Keratinocyte (primary cell): ENCODE data around the gene PYM1. TPM values are rescaled to one million over a fixed set of nuclear protein-coding genes. Genes with fewer than 3 reads are reported as not detected.

Experiments
- DNase-seq: peaks from one replicate; pipeline ENCODE4 v3.0.0-alpha.2; 2011; ENCODE audit warnings: low read depth, missing footprints, low spot score
- FAIRE-seq: peaks from 2 replicates; lab custom pipeline; 2011; peaks lifted over from hg19 to GRCh38; lab: Jason Lieb, UNC
- H2AFZ ChIP-seq: 2 replicates; pipeline ENCODE4 v1.6.0; 2012; ENCODE audit warnings: low read length, control low read depth, inconsistent platforms; ENCODE audit not compliant: control insufficient read depth
- H3K27ac ChIP-seq: 2 replicates; pipeline ENCODE4 v1.5.1; 2011; ENCODE audit warnings: low read length; ENCODE audit not compliant: control insufficient read depth, insufficient read depth
- H3K27me3 ChIP-seq: 3 replicates; pipeline ENCODE4 v1.6.0; 2011; ENCODE audit warnings: low read length; ENCODE audit not compliant: control insufficient read depth, insufficient read depth; ENCODE audit errors: extremely low read depth
- H3K36me3 ChIP-seq, 2 experiments: 2 replicates in 1 of 2; 3 replicates in 1 of 2; pipeline ENCODE4 v1.5.1; 2011; ENCODE audit warnings: low read length in 2 of 2, mild to moderate bottlenecking in 1 of 2; ENCODE audit not compliant: control insufficient read depth in 2 of 2, insufficient read depth in 2 of 2; ENCODE audit errors: extremely low read depth in 1 of 2
- H3K4me1 ChIP-seq: 3 replicates; pipeline ENCODE4 v1.5.1; 2011; ENCODE audit warnings: low read length; ENCODE audit not compliant: control insufficient read depth, insufficient read depth; ENCODE audit errors: extremely low read depth
- H3K4me2 ChIP-seq: 3 replicates; pipeline ENCODE4 v1.6.0; 2011; ENCODE audit warnings: low read depth, low read length; ENCODE audit not compliant: control insufficient read depth, insufficient read depth; ENCODE audit errors: extremely low read depth
- H3K4me3 ChIP-seq, 3 experiments: fragments of 200-600 bp in 1 of 3; sonication (generic) in 1 of 3; 2 replicates in 2 of 3; 3 replicates in 1 of 3; pipeline ENCODE4 v1.5.1; 2011 to 2016; ENCODE audit warnings: low read length in 3 of 3, mild to moderate bottlenecking in 3 of 3, control low read depth in 2 of 3, inconsistent platforms in 1 of 3, low read depth in 1 of 3, mixed read lengths in 1 of 3, mixed run types in 1 of 3, moderate library complexity in 1 of 3; ENCODE audit not compliant: control insufficient read depth in 2 of 3, insufficient read depth in 2 of 3; ENCODE audit errors: extremely low read depth in 1 of 3
- H3K79me2 ChIP-seq: 2 replicates; pipeline ENCODE4 v1.6.0; 2012; ENCODE audit warnings: low read length; ENCODE audit not compliant: control insufficient read depth, insufficient read depth
- H3K9ac ChIP-seq: 3 replicates; pipeline ENCODE4 v1.6.0; 2011; ENCODE audit warnings: low read length; ENCODE audit not compliant: control insufficient read depth, insufficient read depth; ENCODE audit errors: extremely low read depth
- H3K9me1 ChIP-seq: 3 replicates; pipeline ENCODE4 v1.6.0; 2011; ENCODE audit warnings: low read length; ENCODE audit not compliant: control insufficient read depth, insufficient read depth; ENCODE audit errors: extremely low read depth
- H3K9me3 ChIP-seq: 2 replicates; pipeline ENCODE4 v1.5.1; 2012; ENCODE audit warnings: low read depth, low read length; ENCODE audit not compliant: control insufficient read depth
- H4K20me1 ChIP-seq: 3 replicates; pipeline ENCODE4 v1.6.0; 2011; ENCODE audit warnings: low read length; ENCODE audit not compliant: control insufficient read depth, insufficient read depth; ENCODE audit errors: extremely low read depth
- CTCF ChIP-seq, 3 experiments: IDR thresholded peaks in 1 of 3; conservative IDR thresholded peaks in 1 of 3; optimal IDR thresholded peaks in 1 of 3; 2 replicates in 2 of 3; 3 replicates in 1 of 3; pipeline versions ENCODE3 to v1.5.1; 2011; ENCODE audit warnings: low read length in 3 of 3, mild to moderate bottlenecking in 3 of 3, moderate library complexity in 2 of 3, control low read depth in 1 of 3, inconsistent platforms in 1 of 3; ENCODE audit not compliant: insufficient read depth in 2 of 3; ENCODE audit errors: extremely low read depth in 1 of 3
- EZH2 ChIP-seq: IDR thresholded peaks from one replicate; pipeline ENCODE4 v1.6.1; 2012; ENCODE audit warnings: inconsistent platforms, mild to moderate bottlenecking, low read length, moderate library complexity
- dilution Hi-C: fragments of 300-500 bp; cut with MboI; formaldehyde crosslinking; loops from one replicate; pipeline ENCODE4 v1.7.0; 2020; ENCODE audit warnings: low sequenced_read_pairs; ENCODE audit not compliant: extremely low pct_ligation_motif_present
- polyA minus RNA-seq, 3 experiments: library from RNA; depleted of rRNA, polyadenylated mRNA; stranded (reverse); fragments of >200 nt; gene quantifications; 1 replicate in 1 of 3; 2 replicates in 1 of 3; 3 replicates in 1 of 3; pipeline ENCODE4 v1.2.3, GENCODE V29; 2011
- polyA plus RNA-seq, 5 experiments: library from polyadenylated mRNA; depleted of rRNA in 3 of 5; stranded (reverse) in 3 of 5; stranded (forward) in 1 of 5; unstranded in 1 of 5; fragments of >200 nt; gene quantifications; 1 replicate in 1 of 5; 2 replicates in 3 of 5; 3 replicates in 1 of 5; pipeline versions ENCODE4 v1.2.1 to v1.2.3, GENCODE V29; 2011 to 2012; ENCODE audit warnings: missing spikeins in 2 of 5, low read depth in 1 of 5, low replicate concordance in 1 of 5

Gene PYM1
- 43.6 to 63.4 TPM (median 61.6 TPM) in 3 replicates for polyA plus RNA-seq
- polyA plus RNA-seq (2011; ENCODE audit: low read depth), result 30.7 TPM
- 53.4 and 60.0 TPM in 2 replicates for polyA plus RNA-seq (2011; cell fraction: cytosol; rRNA removed)
- 30.7 and 33.5 TPM in 2 replicates for polyA plus RNA-seq (2011; cell fraction: nucleus; rRNA removed)
- polyA plus RNA-seq (2012; ENCODE audit: low replicate concordance), result 27.5 and 45.0 TPM in 2 replicates
- polyA minus RNA-seq, result 17.1 to 27.9 TPM (median 19.2 TPM) in 3 replicates
- 29.0 TPM for polyA minus RNA-seq (2011; cell fraction: cytosol; rRNA and poly(A)+ RNA removed)
- polyA minus RNA-seq (2011; cell fraction: nucleus; rRNA and poly(A)+ RNA removed), result 9.0 and 14.3 TPM in 2 replicates

GRCh38 chr12:55927588-55928502, at the start of gene PYM1:
PYM1 (minus strand) TSS chr12:55927894; CDS start chr12:55927761, 133 bp downstream.
- Histone ChIP-seq H3K79me2 (peaks cover 55% of the 10 kb centered on the region), H3K4me2 (peak within 1 kb of the TSS; percentile 99), H3K9me1 (no peaks in the 10 kb centered on the region), H3K9me3 (no peaks in the 10 kb centered on the region), H3K4me1 (peaks cover 28% of the 10 kb centered on the region), H2AFZ (peak within 1 kb of the TSS; percentile 82), H3K27me3 (no peaks in the 10 kb centered on the region), H3K36me3 (peaks cover 2 to 3% of the 10 kb centered on the region in 2 experiments), H3K9ac (peak within 1 kb of the TSS; percentile 90), H3K27ac (peak within 1 kb of the TSS; percentile 89), H4K20me1 (no peaks in the 10 kb centered on the region), H3K4me3 (peak within 1 kb of the TSS; percentile 63 to 95 (median 90))
- dilution Hi-C loops, result no loop called here
- TF ChIP-seq CTCF (optimal IDR thresholded peaks at IDR 0.05 in 1 of 3, IDR thresholded peaks at IDR 0.05 in 1 of 3, conservative IDR thresholded peaks at IDR 0.05 in 1 of 3; ENCODE audit: extremely low read depth in 1 of 3, insufficient read depth in 2 of 3, low read length in 3 of 3) (no peak), EZH2 (no peak)
- DNase-seq (peak; percentile 79), FAIRE-seq (no peak)

DNA sequence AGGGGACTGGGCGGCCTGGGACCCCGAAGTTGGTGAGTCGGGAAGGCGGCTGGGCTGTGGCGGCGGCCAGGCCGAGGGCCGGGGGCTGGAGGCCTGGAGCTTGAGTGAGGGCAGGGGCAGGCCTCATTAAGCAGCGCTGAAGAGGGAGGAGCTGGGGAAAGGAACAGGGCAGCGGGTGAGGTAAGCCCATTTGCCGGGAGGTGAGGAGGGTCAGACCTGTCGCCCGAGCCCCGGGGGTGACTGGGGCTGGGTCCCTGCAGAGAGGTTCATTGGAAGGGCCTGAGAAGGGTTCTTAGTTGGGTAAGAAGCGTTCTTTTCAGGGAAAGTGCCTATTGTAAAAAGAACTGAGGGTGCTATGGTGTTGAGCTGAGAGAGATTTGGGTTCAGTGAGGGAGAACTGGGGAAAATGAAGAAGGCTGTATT, 46.6 kb upstream of the PYM1 start:
- FAIRE-seq, result no peak
- Histone ChIP-seq H3K4me1 (peaks cover 23% of the 10 kb centered on the region), H2AFZ (peak overlapping the region; percentile 0), H3K9me3 (no peaks in the 10 kb centered on the region), H3K36me3 (peaks cover 0 to 21% of the 10 kb centered on the region in 2 experiments), H4K20me1 (peaks cover 2% of the 10 kb centered on the region), H3K27ac (peak overlapping the region; percentile 82), H3K27me3 (no peaks in the 10 kb centered on the region), H3K9me1 (no peaks in the 10 kb centered on the region), H3K79me2 (peaks cover 48% of the 10 kb centered on the region), H3K9ac (peak overlapping the region; percentile 90), H3K4me3 (peak overlapping the region; percentile 83 to 98 (median 89)), H3K4me2 (peak overlapping the region; percentile 91)
- no peak for TF ChIP-seq EZH2
- no peak for TF ChIP-seq CTCF (optimal IDR thresholded peaks at IDR 0.05 in 1 of 3, IDR thresholded peaks at IDR 0.05 in 1 of 3, conservative IDR thresholded peaks at IDR 0.05 in 1 of 3; ENCODE audit: extremely low read depth in 1 of 3, insufficient read depth in 2 of 3, low read length in 3 of 3)
- dilution Hi-C loops, result no loop called here
- DNase-seq, result no peak
